HepG2 (cell line): Measurements from ENCODE around the gene ASAP2. TPM values are rescaled to one million over a fixed set of nuclear protein-coding genes. Genes with fewer than 3 reads are reported as not detected.

Experiments
- HNRNPK ChIP-seq: fragments of 200-400 bp; formaldehyde crosslinking; IDR thresholded peaks from 2 replicates; pipeline ENCODE4 v1.6.1; 2018; ENCODE audit warnings: low read length, low read depth, moderate library complexity, mild to moderate bottlenecking; ENCODE audit not compliant: poor library complexity, severe bottlenecking
- JDP2 ChIP-seq: sonication (generic); formaldehyde crosslinking; IDR thresholded peaks from 2 replicates; pipeline ENCODE4 v1.8.1; 2022; ENCODE audit warnings: missing genetic modification reagents, borderline replicate concordance
- SNAPC2 ChIP-seq: sonication (generic); formaldehyde crosslinking; IDR thresholded peaks from 2 replicates; pipeline ENCODE4 v1.8.1; 2022; ENCODE audit warnings: mild to moderate bottlenecking, missing genetic modification reagents
- TBP ChIP-seq: sonication (generic); formaldehyde crosslinking; IDR thresholded peaks from 2 replicates; pipeline ENCODE4 v1.5.0; 2020; ENCODE audit warnings: missing genetic modification reagents
- ZNF776 ChIP-seq: sonication (generic); formaldehyde crosslinking; IDR thresholded peaks from 2 replicates; pipeline ENCODE4 v1.4.0; 2020; ENCODE audit warnings: mild to moderate bottlenecking, missing genetic modification reagents
- ZSCAN31 ChIP-seq: sonication (generic); formaldehyde crosslinking; IDR thresholded peaks from 2 replicates; pipeline ENCODE4 v1.5.0; 2020; ENCODE audit warnings: low read depth, mild to moderate bottlenecking, missing genetic modification reagents
- polyA plus RNA-seq, 8 experiments: library from polyadenylated mRNA; depleted of rRNA in 3 of 8; stranded (reverse) in 7 of 8; unstranded in 1 of 8; fragments of >200 nt; fragmentation: Illumina TruSeq in 4 of 8; extraction: Trizol in 4 of 8; gene quantifications; 2 replicates each; pipeline versions ENCODE4 v1.2.1 to v1.2.3, GENCODE V29; 2011 to 2016; ENCODE audit warnings: low read depth in 4 of 8, missing spikeins in 1 of 8, mixed read lengths in 1 of 8; ENCODE audit not compliant: insufficient read depth in 1 of 8
- total RNA-seq, 5 experiments: library from RNA; depleted of rRNA; stranded (reverse); fragments of >200 nt; fragmentation: Illumina TruSeq; extraction: Trizol; gene quantifications; 2 replicates each; pipeline ENCODE4 v1.2.3, GENCODE V29; 2016; ENCODE audit warnings: low read depth in 1 of 5
- TF ChIP-seq, protein P1 (sequence below): sonication (generic); formaldehyde crosslinking; IDR thresholded peaks from 2 replicates; pipeline ENCODE4 v1.8.0; 2022; ENCODE audit warnings: missing genetic modification reagents, mild to moderate bottlenecking, borderline replicate concordance
- TF ChIP-seq, protein P2 (sequence below): sonication (generic); formaldehyde crosslinking; IDR thresholded peaks from 2 replicates; pipeline ENCODE4 v1.5.0; 2020; ENCODE audit warnings: mild to moderate bottlenecking, missing genetic modification reagents
- TF ChIP-seq, protein P3 (sequence below): sonication (generic); formaldehyde crosslinking; IDR thresholded peaks from 2 replicates; pipeline ENCODE4 v1.4.0; 2020; ENCODE audit warnings: missing genetic modification reagents
- TF ChIP-seq, protein P4 (sequence below): sonication (generic); formaldehyde crosslinking; IDR thresholded peaks from 2 replicates; pipeline ENCODE4 v1.4.0; 2020; ENCODE audit warnings: missing genetic modification reagents, borderline replicate concordance
- TF ChIP-seq, protein P5 (sequence below): sonication (generic); formaldehyde crosslinking; IDR thresholded peaks from 2 replicates; pipeline ENCODE4 v1.5.1; 2020; ENCODE audit warnings: missing genetic modification reagents, mild to moderate bottlenecking, borderline replicate concordance
- TF ChIP-seq, protein P6 (sequence below): sonication (generic); formaldehyde crosslinking; IDR thresholded peaks from 2 replicates; pipeline ENCODE4 v1.4.0; 2020; ENCODE audit warnings: missing genetic modification reagents, borderline replicate concordance

Gene ASAP2
- total and polyA plus RNA-seq, 2 of the 13 experiments (the other 11 are each of a cell fraction or from before 2014, with no cell fraction given) = 7.3 to 22.3 TPM

DNA sequence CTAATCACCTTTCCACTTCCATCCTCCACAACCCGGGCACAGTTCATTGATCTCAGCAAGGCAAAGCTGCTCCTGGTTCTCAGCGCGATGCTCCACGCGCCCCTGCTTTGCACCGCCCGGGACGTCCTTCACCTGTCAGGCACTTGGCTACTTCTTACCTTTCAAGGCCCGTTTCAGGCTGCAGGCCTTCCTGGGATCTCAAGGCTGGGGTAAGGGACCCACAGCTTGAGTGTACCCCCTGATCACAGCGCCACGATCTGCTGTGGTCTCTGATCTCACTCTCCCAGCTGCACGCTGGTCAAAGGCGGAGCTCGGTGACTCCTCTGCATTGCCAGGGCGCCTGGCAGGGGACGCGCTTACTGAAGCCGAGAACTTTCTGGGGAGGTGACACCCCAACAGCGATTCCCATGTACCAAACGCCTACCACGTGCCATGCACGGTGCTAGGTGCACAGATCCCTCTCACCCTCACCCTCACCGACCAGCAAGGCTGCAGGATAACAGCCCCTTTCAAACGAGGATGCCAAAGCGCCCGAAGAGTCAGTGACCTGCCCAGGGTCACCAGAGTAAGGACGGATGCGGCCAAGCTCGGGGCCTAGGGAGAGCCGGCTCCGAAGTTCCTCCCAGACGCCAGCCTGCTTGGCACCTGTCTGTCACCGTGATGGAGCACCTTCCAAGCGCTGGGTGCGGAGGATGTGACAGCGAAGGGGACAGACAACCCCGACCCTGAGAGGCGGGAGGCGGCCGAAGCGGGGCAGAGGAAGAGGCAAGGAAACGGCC, 215.9 kb downstream of the ASAP2 start (continued):
- TF ChIP-seq, protein P1, sequence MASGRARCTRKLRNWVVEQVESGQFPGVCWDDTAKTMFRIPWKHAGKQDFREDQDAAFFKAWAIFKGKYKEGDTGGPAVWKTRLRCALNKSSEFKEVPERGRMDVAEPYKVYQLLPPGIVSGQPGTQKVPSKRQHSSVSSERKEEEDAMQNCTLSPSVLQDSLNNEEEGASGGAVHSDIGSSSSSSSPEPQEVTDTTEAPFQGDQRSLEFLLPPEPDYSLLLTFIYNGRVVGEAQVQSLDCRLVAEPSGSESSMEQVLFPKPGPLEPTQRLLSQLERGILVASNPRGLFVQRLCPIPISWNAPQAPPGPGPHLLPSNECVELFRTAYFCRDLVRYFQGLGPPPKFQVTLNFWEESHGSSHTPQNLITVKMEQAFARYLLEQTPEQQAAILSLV (CRISPR knock-in tag) = no peak
- TF ChIP-seq, protein P2, sequence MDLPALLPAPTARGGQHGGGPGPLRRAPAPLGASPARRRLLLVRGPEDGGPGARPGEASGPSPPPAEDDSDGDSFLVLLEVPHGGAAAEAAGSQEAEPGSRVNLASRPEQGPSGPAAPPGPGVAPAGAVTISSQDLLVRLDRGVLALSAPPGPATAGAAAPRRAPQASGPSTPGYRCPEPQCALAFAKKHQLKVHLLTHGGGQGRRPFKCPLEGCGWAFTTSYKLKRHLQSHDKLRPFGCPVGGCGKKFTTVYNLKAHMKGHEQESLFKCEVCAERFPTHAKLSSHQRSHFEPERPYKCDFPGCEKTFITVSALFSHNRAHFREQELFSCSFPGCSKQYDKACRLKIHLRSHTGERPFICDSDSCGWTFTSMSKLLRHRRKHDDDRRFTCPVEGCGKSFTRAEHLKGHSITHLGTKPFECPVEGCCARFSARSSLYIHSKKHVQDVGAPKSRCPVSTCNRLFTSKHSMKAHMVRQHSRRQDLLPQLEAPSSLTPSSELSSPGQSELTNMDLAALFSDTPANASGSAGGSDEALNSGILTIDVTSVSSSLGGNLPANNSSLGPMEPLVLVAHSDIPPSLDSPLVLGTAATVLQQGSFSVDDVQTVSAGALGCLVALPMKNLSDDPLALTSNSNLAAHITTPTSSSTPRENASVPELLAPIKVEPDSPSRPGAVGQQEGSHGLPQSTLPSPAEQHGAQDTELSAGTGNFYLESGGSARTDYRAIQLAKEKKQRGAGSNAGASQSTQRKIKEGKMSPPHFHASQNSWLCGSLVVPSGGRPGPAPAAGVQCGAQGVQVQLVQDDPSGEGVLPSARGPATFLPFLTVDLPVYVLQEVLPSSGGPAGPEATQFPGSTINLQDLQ = peak; percentile 52
- TF ChIP-seq TBP (no peak), SNAPC2 (CRISPR knock-in tag) (0 out of 2 replicates have a peak, but pooled peaks have one; percentile 55), ZSCAN31 (CRISPR knock-in tag) (no peak; the same call in 1 of the 2 replicates), HNRNPK (no peak), JDP2 (CRISPR knock-in tag) (no peak), ZNF776 (0 out of 2 replicates have a peak, but pooled peaks have one; percentile 66)
- TF ChIP-seq, protein P3, sequence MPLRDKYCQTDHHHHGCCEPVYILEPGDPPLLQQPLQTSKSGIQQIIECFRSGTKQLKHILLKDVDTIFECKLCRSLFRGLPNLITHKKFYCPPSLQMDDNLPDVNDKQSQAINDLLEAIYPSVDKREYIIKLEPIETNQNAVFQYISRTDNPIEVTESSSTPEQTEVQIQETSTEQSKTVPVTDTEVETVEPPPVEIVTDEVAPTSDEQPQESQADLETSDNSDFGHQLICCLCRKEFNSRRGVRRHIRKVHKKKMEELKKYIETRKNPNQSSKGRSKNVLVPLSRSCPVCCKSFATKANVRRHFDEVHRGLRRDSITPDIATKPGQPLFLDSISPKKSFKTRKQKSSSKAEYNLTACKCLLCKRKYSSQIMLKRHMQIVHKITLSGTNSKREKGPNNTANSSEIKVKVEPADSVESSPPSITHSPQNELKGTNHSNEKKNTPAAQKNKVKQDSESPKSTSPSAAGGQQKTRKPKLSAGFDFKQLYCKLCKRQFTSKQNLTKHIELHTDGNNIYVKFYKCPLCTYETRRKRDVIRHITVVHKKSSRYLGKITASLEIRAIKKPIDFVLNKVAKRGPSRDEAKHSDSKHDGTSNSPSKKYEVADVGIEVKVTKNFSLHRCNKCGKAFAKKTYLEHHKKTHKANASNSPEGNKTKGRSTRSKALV (CRISPR knock-in tag) = peak; percentile 89; the same call in 1 of the 2 replicates
- TF ChIP-seq, protein P4, sequence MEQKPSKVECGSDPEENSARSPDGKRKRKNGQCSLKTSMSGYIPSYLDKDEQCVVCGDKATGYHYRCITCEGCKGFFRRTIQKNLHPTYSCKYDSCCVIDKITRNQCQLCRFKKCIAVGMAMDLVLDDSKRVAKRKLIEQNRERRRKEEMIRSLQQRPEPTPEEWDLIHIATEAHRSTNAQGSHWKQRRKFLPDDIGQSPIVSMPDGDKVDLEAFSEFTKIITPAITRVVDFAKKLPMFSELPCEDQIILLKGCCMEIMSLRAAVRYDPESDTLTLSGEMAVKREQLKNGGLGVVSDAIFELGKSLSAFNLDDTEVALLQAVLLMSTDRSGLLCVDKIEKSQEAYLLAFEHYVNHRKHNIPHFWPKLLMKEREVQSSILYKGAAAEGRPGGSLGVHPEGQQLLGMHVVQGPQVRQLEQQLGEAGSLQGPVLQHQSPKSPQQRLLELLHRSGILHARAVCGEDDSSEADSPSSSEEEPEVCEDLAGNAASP = no peak
- TF ChIP-seq, protein P5, sequence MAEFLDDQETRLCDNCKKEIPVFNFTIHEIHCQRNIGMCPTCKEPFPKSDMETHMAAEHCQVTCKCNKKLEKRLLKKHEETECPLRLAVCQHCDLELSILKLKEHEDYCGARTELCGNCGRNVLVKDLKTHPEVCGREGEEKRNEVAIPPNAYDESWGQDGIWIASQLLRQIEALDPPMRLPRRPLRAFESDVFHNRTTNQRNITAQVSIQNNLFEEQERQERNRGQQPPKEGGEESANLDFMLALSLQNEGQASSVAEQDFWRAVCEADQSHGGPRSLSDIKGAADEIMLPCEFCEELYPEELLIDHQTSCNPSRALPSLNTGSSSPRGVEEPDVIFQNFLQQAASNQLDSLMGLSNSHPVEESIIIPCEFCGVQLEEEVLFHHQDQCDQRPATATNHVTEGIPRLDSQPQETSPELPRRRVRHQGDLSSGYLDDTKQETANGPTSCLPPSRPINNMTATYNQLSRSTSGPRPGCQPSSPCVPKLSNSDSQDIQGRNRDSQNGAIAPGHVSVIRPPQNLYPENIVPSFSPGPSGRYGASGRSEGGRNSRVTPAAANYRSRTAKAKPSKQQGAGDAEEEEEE (CRISPR knock-in tag) = no peak
- TF ChIP-seq, protein P6, sequence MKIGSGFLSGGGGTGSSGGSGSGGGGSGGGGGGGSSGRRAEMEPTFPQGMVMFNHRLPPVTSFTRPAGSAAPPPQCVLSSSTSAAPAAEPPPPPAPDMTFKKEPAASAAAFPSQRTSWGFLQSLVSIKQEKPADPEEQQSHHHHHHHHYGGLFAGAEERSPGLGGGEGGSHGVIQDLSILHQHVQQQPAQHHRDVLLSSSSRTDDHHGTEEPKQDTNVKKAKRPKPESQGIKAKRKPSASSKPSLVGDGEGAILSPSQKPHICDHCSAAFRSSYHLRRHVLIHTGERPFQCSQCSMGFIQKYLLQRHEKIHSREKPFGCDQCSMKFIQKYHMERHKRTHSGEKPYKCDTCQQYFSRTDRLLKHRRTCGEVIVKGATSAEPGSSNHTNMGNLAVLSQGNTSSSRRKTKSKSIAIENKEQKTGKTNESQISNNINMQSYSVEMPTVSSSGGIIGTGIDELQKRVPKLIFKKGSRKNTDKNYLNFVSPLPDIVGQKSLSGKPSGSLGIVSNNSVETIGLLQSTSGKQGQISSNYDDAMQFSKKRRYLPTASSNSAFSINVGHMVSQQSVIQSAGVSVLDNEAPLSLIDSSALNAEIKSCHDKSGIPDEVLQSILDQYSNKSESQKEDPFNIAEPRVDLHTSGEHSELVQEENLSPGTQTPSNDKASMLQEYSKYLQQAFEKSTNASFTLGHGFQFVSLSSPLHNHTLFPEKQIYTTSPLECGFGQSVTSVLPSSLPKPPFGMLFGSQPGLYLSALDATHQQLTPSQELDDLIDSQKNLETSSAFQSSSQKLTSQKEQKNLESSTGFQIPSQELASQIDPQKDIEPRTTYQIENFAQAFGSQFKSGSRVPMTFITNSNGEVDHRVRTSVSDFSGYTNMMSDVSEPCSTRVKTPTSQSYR (CRISPR knock-in tag) = 0 out of 2 replicates have a peak, but pooled peaks have one; percentile 9
